Small intestine (tissue), 16 donors: ENCODE results near the gene PTGES3L. TPM values are rescaled to one million over a fixed set of nuclear protein-coding genes. Genes with fewer than 3 reads are reported as not detected.

Source experiments
- DNase-seq, 2 donors: peaks; one replicate each; pipeline versions ENCODE4 v3.0.0 to v3.0.0-alpha.2; 2013
- FAIRE-seq: peaks from 2 replicates; lab custom pipeline; 2012; peaks lifted over from hg19 to GRCh38; lab: Jason Lieb, UNC
- H3K27ac ChIP-seq, 3 donors: one replicate each; pipeline ENCODE4 v1.5.1; 2013; ENCODE audit warnings: low read length in 2 of 3, mild to moderate bottlenecking in 2 of 3, control low read depth in 1 of 3, inconsistent platforms in 1 of 3, low read depth in 1 of 3, moderate library complexity in 1 of 3
- H3K27me3 ChIP-seq, 3 donors: one replicate each; pipeline ENCODE4 v1.6.1; 2013; ENCODE audit warnings: low read length in 3 of 3, inconsistent platforms in 1 of 3; ENCODE audit not compliant: control insufficient read depth in 3 of 3, insufficient read depth in 3 of 3
- H3K36me3 ChIP-seq, 3 donors: one replicate each; pipeline ENCODE4 v1.6.1; 2013; ENCODE audit warnings: low read length in 3 of 3, inconsistent platforms in 1 of 3, low read depth in 1 of 3, mild to moderate bottlenecking in 1 of 3, moderate library complexity in 1 of 3; ENCODE audit not compliant: control insufficient read depth in 3 of 3, insufficient read depth in 2 of 3
- H3K4me1 ChIP-seq, 3 donors: one replicate each; pipeline ENCODE4 v1.6.1; 2013; ENCODE audit warnings: low read length in 2 of 3, inconsistent platforms in 1 of 3, low read depth in 1 of 3, mild to moderate bottlenecking in 1 of 3, moderate library complexity in 1 of 3; ENCODE audit not compliant: control insufficient read depth in 3 of 3, insufficient read depth in 2 of 3
- H3K4me3 ChIP-seq, 3 donors: one replicate each; pipeline ENCODE4 v1.5.1; 2013; ENCODE audit warnings: low read length in 3 of 3, control low read depth in 1 of 3, inconsistent platforms in 1 of 3, low read depth in 1 of 3, mild to moderate bottlenecking in 1 of 3, moderate library complexity in 1 of 3
- H3K9me3 ChIP-seq, 2 donors: one replicate each; pipeline ENCODE4 v1.6.1; 2013; ENCODE audit warnings: low read depth in 1 of 2, low read length in 1 of 2; ENCODE audit not compliant: control insufficient read depth in 2 of 2, insufficient read depth in 1 of 2
- WGBS, 3 donors: extraction: QIAGEN DNeasy Blood & Tissue Kit; methylation state at CpG; one replicate each; pipeline ENCODE4 v1.1.7; 2013; 5-methylcytosine and 5-hydroxymethylcytosine counted together
- long read RNA-seq, 10 donors: transcript quantifications; one replicate each; lab custom pipeline, GENCODE V29; 2026
- polyA plus RNA-seq, 4 donors: library from polyadenylated mRNA; stranded (reverse) in 3 of 4; unstranded in 1 of 4; fragments of 200-250 nt in 3 of 4; fragments of 120-200 nt in 1 of 4; gene quantifications; one replicate each; pipeline versions ENCODE4 v1.2.1 to v1.2.3, GENCODE V29; 2013
- donor health status: healthy with polysubstance abuse.
- donor health status: control.
- donor health status: control.
- donor health status: Bipolar disorder and iron deficiency.
- donor health status: healthy.

PTGES3L gene
- 1 to 10 TPM in 2 of 4 donors, under 1 TPM in 2; 0.67 to 2.0 (median 0.94) TPM for polyA plus RNA-seq
- long read RNA-seq, donor 1: 0 reads
- long read RNA-seq, donor 2: 0 reads
- long read RNA-seq, donor 3, partial matches to known transcripts: 0 of 1 reads
- long read RNA-seq, donor 3, other reads (novel, unspliced or antisense): 0 of 1 reads
- long read RNA-seq, donor 4: 0 reads
- long read RNA-seq, donor 5: 0 reads
- long read RNA-seq, donor 6: 0 reads
- long read RNA-seq, donor 7, transcript PTGES3L-206 (7 exons, 855 nt): major isoform, 25 of 30 reads
- long read RNA-seq, donor 7, partial matches to known transcripts: 0 of 30 reads
- long read RNA-seq, donor 7, other reads (novel, unspliced or antisense): 0 of 30 reads
- long read RNA-seq, donor 8: 0 reads
- long read RNA-seq, donor 9: 0 reads
- long read RNA-seq, donor 10, partial matches to known transcripts: 0 of 2 reads
- long read RNA-seq, donor 10, other reads (novel, unspliced or antisense): 0 of 2 reads

GRCh38 chr17:42979511-42980273 is at the start of gene PTGES3L:
Gene PTGES3L (minus strand): TSS chr17:42980080. CDS start chr17:42980053, 27 bp downstream.
- Histone ChIP-seq H3K9me3 (no peaks in the 10 kb centered on the region), H3K36me3 (peaks cover 0 to 13% (median 0%) of the 10 kb centered on the region in 3 donors), H3K4me3 (peak within 1 kb of the TSS; percentile 90 to 95 (median 92)), H3K27ac (peak within 1 kb of the TSS; percentile 70 to 96 (median 82)), H3K4me1 (peaks cover 4 to 9% (median 4%) of the 10 kb centered on the region in 3 donors), H3K27me3 (no peaks in the 10 kb centered on the region)
- 16 to 30% (median 23%) methylated on average over 20 to 21 of the region's 21 CpGs for WGBS, 3 donors
- DNase-seq: peak; percentile 27 to 75
- no peak for FAIRE-seq

- Histone ChIP-seq H3K27me3 (peaks cover 0 to 8% (median 0%) of the 10 kb centered on the region in 3 donors), H3K27ac (no peak overlapping the region), H3K4me1 (peaks cover 0 to 6% (median 0%) of the 10 kb centered on the region in 3 donors), H3K36me3 (no peaks in the 10 kb centered on the region), H3K9me3 (no peaks in the 10 kb centered on the region), H3K4me3 (no peak overlapping the region)
- DNase-seq (no peak), FAIRE-seq (no peak)
- WGBS, 3 donors: 72 to 82% (median 76%) methylated on average over 16 to 17 of the region's 17 CpGs
These were observed 48.5 kb upstream of the PTGES3L start for GRCh38 chr17:43028221-43028861.

- WGBS, 3 donors: 72 to 79% (median 77%) methylated on average over 9 of the region's 9 CpGs
- DNase-seq (no peak), FAIRE-seq (no peak)
- H3K27ac ChIP-seq: no peak overlapping the region
- H3K9me3 ChIP-seq: no peaks in the 10 kb centered on the region
- H3K36me3 ChIP-seq: no peaks in the 10 kb centered on the region
- H3K4me1 ChIP-seq: peaks cover 0 to 8% (median 0%) of the 10 kb centered on the region in 3 donors
- peaks cover 0 to 8% (median 0%) of the 10 kb centered on the region in 3 donors for H3K27me3 ChIP-seq
- H3K4me3 ChIP-seq: no peak overlapping the region
These were observed 47.5 kb upstream of the PTGES3L start for GRCh38 chr17:43027091-43028032.

- FAIRE-seq (no peak), DNase-seq (no peak)
- Histone ChIP-seq H3K4me3 (no peak overlapping the region), H3K36me3 (no peaks in the 10 kb centered on the region), H3K27me3 (peaks cover 0 to 8% (median 0%) of the 10 kb centered on the region in 3 donors), H3K4me1 (peaks cover 0 to 9% (median 0%) of the 10 kb centered on the region in 3 donors), H3K9me3 (no peaks in the 10 kb centered on the region), H3K27ac (no peak overlapping the region)
- WGBS, 3 donors: 44 to 70% (median 55%) methylated on average over 5 of the region's 5 CpGs
These were observed 46.7 kb upstream of the PTGES3L start for GRCh38 chr17:43026595-43026994.

GRCh38 chr17:43025766-43026537 is 46.1 kb upstream of the PTGES3L start:
- H3K9me3 ChIP-seq: no peaks in the 10 kb centered on the region
- H3K4me3 ChIP-seq: no peak overlapping the region
- WGBS, 3 donors: 46 to 64% (median 63%) methylated on average over 14 to 16 of the region's 16 CpGs
- H3K36me3 ChIP-seq: no peaks in the 10 kb centered on the region
- peaks cover 0 to 12% (median 0%) of the 10 kb centered on the region in 3 donors for H3K4me1 ChIP-seq
- no peak for DNase-seq
- H3K27me3 ChIP-seq: peaks cover 0 to 8% (median 0%) of the 10 kb centered on the region in 3 donors
- no peak overlapping the region for H3K27ac ChIP-seq
- FAIRE-seq: no peak

GRCh38 chr17:43025290-43025657 is 45.4 kb upstream of the PTGES3L start:
- no peak overlapping the region for H3K27ac ChIP-seq
- H3K4me3 ChIP-seq: peak overlapping the region in 2 of 3 donors; percentile 37 to 46
- peaks cover 0 to 17% (median 3%) of the 10 kb centered on the region in 3 donors for H3K4me1 ChIP-seq
- peaks cover 0 to 4% (median 0%) of the 10 kb centered on the region in 3 donors for H3K36me3 ChIP-seq
- H3K27me3 ChIP-seq: peaks cover 0 to 8% (median 0%) of the 10 kb centered on the region in 3 donors
- WGBS, 3 donors: 2 to 8% (median 5%) methylated on average over 21 to 27 of the region's 27 CpGs
- DNase-seq (no peak), FAIRE-seq (no peak)
- H3K9me3 ChIP-seq: no peaks in the 10 kb centered on the region
